SK-N-SH (cell line): ENCODE measurements around the gene TM6SF1. TPM values are rescaled to one million over a fixed set of nuclear protein-coding genes. Genes with fewer than 3 reads are reported as not detected.

Experiments
- CTCF ChIA-PET: fragments of 300-600, 350-600 bp; formaldehyde crosslinking; extraction: SDS; loops from one replicate; lab custom pipeline; 2021; lab: Yijun Ruan, JAX
- POLR2A ChIA-PET: fragments of 350-600 bp; sonication (Branson Sonifier 250); formaldehyde crosslinking; extraction: SDS; loops from one replicate; lab custom pipeline; 2020; ENCODE audit warnings: antibody characterized with exemption, inconsistent platforms; lab: Yijun Ruan, JAX
- DNase-seq: peaks from one replicate; pipeline ENCODE4 v3.0.0; 2012
- H2AFZ ChIP-seq: fragments of 200-600 bp; sonication (generic); 2 replicates; pipeline ENCODE4 v1.8.1; 2016; ENCODE audit warnings: antibody characterized with exemption, mild to moderate bottlenecking, low read depth
- H3F3A ChIP-seq: fragments of 200-600 bp; sonication (generic); replicated peaks from 2 replicates; pipeline ENCODE3; 2016; ENCODE audit warnings: antibody characterized with exemption, mild to moderate bottlenecking; ENCODE audit not compliant: insufficient read depth
- H3K27ac ChIP-seq, 2 experiments: fragments of 200-500 bp in 1 of 2; fragments of 200-600 bp in 1 of 2; sonication (Bioruptor generic) in 1 of 2; sonication (generic), shearing (Covaris generic) in 1 of 2; 2 replicates each; pipeline versions ENCODE4 v1.5.1 to v1.6.1; 2014 to 2016; ENCODE audit warnings: low read depth in 2 of 2, inconsistent platforms in 1 of 2, low read length in 1 of 2, mild to moderate bottlenecking in 1 of 2, mixed read lengths in 1 of 2
- H3K27me3 ChIP-seq: fragments of 200-600 bp; sonication (generic), shearing (Covaris generic); 2 replicates; pipeline ENCODE4 v1.6.1; 2016; ENCODE audit warnings: mixed run types; ENCODE audit not compliant: insufficient read depth
- H3K36me3 ChIP-seq, 2 experiments: fragments of 200-500 bp in 1 of 2; fragments of 200-600 bp in 1 of 2; sonication (Bioruptor generic) in 1 of 2; sonication (generic) in 1 of 2; replicated peaks in 1 of 2; 2 replicates each; pipeline versions ENCODE3 to v1.5.1; 2014 to 2016; ENCODE audit warnings: low read length in 1 of 2, mild to moderate bottlenecking in 1 of 2; ENCODE audit not compliant: insufficient read depth in 2 of 2, control insufficient read depth in 1 of 2
- H3K4me1 ChIP-seq, 2 experiments: fragments of 200-500 bp in 1 of 2; fragments of 200-600 bp in 1 of 2; sonication (Bioruptor generic) in 1 of 2; sonication (generic), shearing (Covaris generic) in 1 of 2; 2 replicates each; pipeline versions ENCODE4 v1.5.1 to v1.6.1; 2014 to 2016; ENCODE audit warnings: low read depth in 1 of 2, low read length in 1 of 2, mixed run types in 1 of 2; ENCODE audit not compliant: insufficient read depth in 2 of 2, control insufficient read depth in 1 of 2
- H3K4me2 ChIP-seq: fragments of 200-600 bp; sonication (generic), shearing (Covaris generic); 2 replicates; pipeline ENCODE4 v1.6.1; 2017; ENCODE audit warnings: mixed run types
- H3K4me3 ChIP-seq, 2 experiments: fragments of 200-500 bp in 1 of 2; fragments of 200-600 bp in 1 of 2; sonication (Bioruptor generic) in 1 of 2; sonication (generic), shearing (Covaris generic) in 1 of 2; 2 replicates each; pipeline versions ENCODE4 v1.5.1 to v1.8.1; 2014 to 2016; ENCODE audit warnings: low read depth in 2 of 2, inconsistent platforms in 1 of 2, low read length in 1 of 2, mild to moderate bottlenecking in 1 of 2, mixed read lengths in 1 of 2, moderate library complexity in 1 of 2
- H3K79me2 ChIP-seq: fragments of 200-600 bp; sonication (generic); 2 replicates; pipeline ENCODE4 v1.8.1; 2017; ENCODE audit warnings: mild to moderate bottlenecking; ENCODE audit not compliant: insufficient read depth
- H3K9ac ChIP-seq: fragments of 200-600 bp; sonication (generic); 2 replicates; pipeline ENCODE4 v1.6.1; 2017; ENCODE audit warnings: mixed run types
- H3K9me2 ChIP-seq: fragments of 200-600 bp; sonication (generic); 2 replicates; pipeline ENCODE4 v1.6.1; 2017; ENCODE audit warnings: mixed run types
- H3K9me3 ChIP-seq: fragments of 200-600 bp; sonication (generic); 2 replicates; pipeline ENCODE4 v1.6.1; 2017; ENCODE audit warnings: mixed run types, mild to moderate bottlenecking, moderate library complexity
- H4K20me1 ChIP-seq: fragments of 200-600 bp; sonication (generic); 2 replicates; pipeline ENCODE4 v1.6.1; 2017; ENCODE audit warnings: mild to moderate bottlenecking, mixed run types; ENCODE audit not compliant: insufficient read depth
- CHD2 ChIP-seq: fragments of 150-350 bp; IDR thresholded peaks from 2 replicates; pipeline ENCODE4 v1.6.1; 2018; ENCODE audit warnings: low read length; ENCODE audit not compliant: partially characterized antibody
- EZH2phosphoT487 ChIP-seq: fragments of 200-600 bp; sonication (generic); IDR thresholded peaks from 2 replicates; pipeline ENCODE4 v1.6.1; 2017; ENCODE audit warnings: low read depth, mixed run types, mild to moderate bottlenecking, antibody characterized with exemption, moderate library complexity, borderline replicate concordance
- FOSL2 ChIP-seq: IDR thresholded peaks from 2 replicates; pipeline ENCODE4 v1.4.0; 2012; ENCODE audit warnings: low read depth, mild to moderate bottlenecking, moderate library complexity, borderline replicate concordance
- GATA2 ChIP-seq: sonication (generic); formaldehyde crosslinking; IDR thresholded peaks from 2 replicates; pipeline ENCODE4 v1.5.0; 2020; ENCODE audit warnings: mild to moderate bottlenecking, missing genetic modification reagents
- JUND ChIP-seq: IDR thresholded peaks from 2 replicates; pipeline ENCODE4 v1.4.0; 2012
- POLR2AphosphoS5 ChIP-seq: IDR thresholded peaks from 2 replicates; pipeline ENCODE4 v1.6.1; 2012; ENCODE audit warnings: low read depth, low read length
- RAD21 ChIP-seq: IDR thresholded peaks from 2 replicates; pipeline ENCODE4 v1.6.1; 2012; ENCODE audit warnings: mild to moderate bottlenecking, low read length
- RCOR1 ChIP-seq: fragments of 150-350 bp; IDR thresholded peaks from 2 replicates; pipeline ENCODE4 v1.6.1; 2017; ENCODE audit warnings: antibody characterized with exemption, low read length
- SMC3 ChIP-seq: IDR thresholded peaks from 2 replicates; pipeline ENCODE4 v1.6.1; 2012; ENCODE audit warnings: low read depth, low read length, improper control_type of control experiment
- WGBS: methylation state at CpG from one replicate; pipeline ENCODE4 v1.1.6; 2017; ENCODE audit warnings: low lambda C conversion rate; 5-methylcytosine and 5-hydroxymethylcytosine counted together
- polyA plus RNA-seq, 3 experiments: library from polyadenylated mRNA; depleted of rRNA; stranded (reverse); fragments of >200 nt; gene quantifications; 2 replicates each; pipeline ENCODE4 v1.2.3, GENCODE V29; 2012
- TF ChIP-seq, protein P1 (sequence below): IDR thresholded peaks from 2 replicates; pipeline ENCODE4 v1.4.0; 2012; ENCODE audit warnings: low read depth, borderline replicate concordance
- TF ChIP-seq, protein P2 (sequence below): IDR thresholded peaks from 2 replicates; pipeline ENCODE4 v1.4.0; 2012; ENCODE audit warnings: low read depth, borderline replicate concordance
- TF ChIP-seq, protein P3 (sequence below): IDR thresholded peaks from 2 replicates; pipeline ENCODE4; 2012
- TF ChIP-seq, protein P4 (sequence below): IDR thresholded peaks from 2 replicates; pipeline ENCODE4 v1.6.1; 2012; ENCODE audit warnings: mild to moderate bottlenecking, low read depth, low read length, moderate library complexity

TM6SF1 gene
- polyA plus RNA-seq, 1 of the 3 experiments (the other 2 are of a cell fraction), result 0.12 TPM

DNA sequence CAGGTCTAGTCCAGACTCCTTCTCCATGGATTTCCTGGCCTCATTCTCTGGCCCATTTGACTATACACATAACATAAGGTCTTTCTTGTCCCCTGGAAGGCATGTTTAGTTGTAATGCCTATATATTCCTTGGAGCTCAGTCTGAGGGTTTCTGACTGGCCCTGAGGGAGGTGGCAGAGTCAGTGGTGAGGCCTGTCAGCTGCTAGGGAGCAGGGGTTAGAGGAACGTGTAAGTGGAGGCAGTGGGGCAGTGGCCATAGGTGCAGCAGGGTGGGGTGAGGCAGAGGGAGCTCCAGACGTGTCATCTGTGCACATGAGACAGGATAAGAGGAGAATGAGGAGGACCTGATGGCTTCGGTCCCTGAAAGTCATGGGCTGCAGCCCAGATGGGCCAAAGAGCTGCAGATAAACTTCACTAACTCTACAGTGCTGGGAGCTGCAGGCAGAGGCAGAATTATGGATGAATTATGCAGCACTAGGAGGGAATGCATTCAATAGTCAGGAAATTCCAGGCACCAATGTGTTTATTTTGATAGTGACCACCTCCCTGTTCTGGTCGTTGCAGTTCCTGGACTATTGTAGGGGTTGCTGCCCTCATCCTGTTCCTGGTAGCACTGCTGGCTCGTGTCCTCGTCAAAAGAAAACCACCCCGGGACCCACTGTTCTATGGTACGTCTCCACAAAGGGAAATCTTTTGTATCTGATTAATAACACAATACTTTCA lies 4.9 kb downstream of the TM6SF1 start:
- ChIA-PET CTCF (no interaction called here), POLR2A (no interaction called here)
- H3K36me3 ChIP-seq, result no peaks in the 10 kb centered on the region
- H2AFZ ChIP-seq, result no peak overlapping the region
- H3K79me2 ChIP-seq, result no peaks in the 10 kb centered on the region
- H3K27me3 ChIP-seq, result peaks cover 8% of the 10 kb centered on the region; the same call in 1 of the 2 replicates
- no peak for DNase-seq
- H3K9ac ChIP-seq, result no peak overlapping the region
- no peak for TF ChIP-seq POLR2AphosphoS5
- TF ChIP-seq EZH2phosphoT487, result no peak
- no peak for TF ChIP-seq FOSL2
- no peak for TF ChIP-seq RAD21
- no peak for TF ChIP-seq JUND
- TF ChIP-seq, protein P1, sequence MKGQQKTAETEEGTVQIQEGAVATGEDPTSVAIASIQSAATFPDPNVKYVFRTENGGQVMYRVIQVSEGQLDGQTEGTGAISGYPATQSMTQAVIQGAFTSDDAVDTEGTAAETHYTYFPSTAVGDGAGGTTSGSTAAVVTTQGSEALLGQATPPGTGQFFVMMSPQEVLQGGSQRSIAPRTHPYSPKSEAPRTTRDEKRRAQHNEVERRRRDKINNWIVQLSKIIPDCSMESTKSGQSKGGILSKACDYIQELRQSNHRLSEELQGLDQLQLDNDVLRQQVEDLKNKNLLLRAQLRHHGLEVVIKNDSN, result no peak
- TF ChIP-seq, protein P2, sequence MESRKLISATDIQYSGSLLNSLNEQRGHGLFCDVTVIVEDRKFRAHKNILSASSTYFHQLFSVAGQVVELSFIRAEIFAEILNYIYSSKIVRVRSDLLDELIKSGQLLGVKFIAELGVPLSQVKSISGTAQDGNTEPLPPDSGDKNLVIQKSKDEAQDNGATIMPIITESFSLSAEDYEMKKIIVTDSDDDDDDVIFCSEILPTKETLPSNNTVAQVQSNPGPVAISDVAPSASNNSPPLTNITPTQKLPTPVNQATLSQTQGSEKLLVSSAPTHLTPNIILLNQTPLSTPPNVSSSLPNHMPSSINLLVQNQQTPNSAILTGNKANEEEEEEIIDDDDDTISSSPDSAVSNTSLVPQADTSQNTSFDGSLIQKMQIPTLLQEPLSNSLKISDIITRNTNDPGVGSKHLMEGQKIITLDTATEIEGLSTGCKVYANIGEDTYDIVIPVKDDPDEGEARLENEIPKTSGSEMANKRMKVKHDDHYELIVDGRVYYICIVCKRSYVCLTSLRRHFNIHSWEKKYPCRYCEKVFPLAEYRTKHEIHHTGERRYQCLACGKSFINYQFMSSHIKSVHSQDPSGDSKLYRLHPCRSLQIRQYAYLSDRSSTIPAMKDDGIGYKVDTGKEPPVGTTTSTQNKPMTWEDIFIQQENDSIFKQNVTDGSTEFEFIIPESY, result no peak
- TF ChIP-seq, protein P3, sequence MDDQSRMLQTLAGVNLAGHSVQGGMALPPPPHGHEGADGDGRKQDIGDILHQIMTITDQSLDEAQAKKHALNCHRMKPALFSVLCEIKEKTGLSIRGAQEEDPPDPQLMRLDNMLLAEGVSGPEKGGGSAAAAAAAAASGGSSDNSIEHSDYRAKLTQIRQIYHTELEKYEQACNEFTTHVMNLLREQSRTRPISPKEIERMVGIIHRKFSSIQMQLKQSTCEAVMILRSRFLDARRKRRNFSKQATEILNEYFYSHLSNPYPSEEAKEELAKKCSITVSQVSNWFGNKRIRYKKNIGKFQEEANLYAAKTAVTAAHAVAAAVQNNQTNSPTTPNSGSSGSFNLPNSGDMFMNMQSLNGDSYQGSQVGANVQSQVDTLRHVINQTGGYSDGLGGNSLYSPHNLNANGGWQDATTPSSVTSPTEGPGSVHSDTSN, result no peak
- peaks cover 0 to 10% of the 10 kb centered on the region in 2 experiments; a peak in 1 of 4 replicates for H3K4me1 ChIP-seq
- H3K4me3 ChIP-seq, result no peak overlapping the region
- H3F3A ChIP-seq, result peaks cover 5% of the 10 kb centered on the region
- WGBS, result 74% methylated on average over 8 of the region's 8 CpGs
- H4K20me1 ChIP-seq, result no peaks in the 10 kb centered on the region
- no peak overlapping the region for H3K27ac ChIP-seq
- H3K4me2 ChIP-seq, result no peak overlapping the region
- H3K9me2 ChIP-seq, result no peaks in the 10 kb centered on the region
- no peaks in the 10 kb centered on the region for H3K9me3 ChIP-seq

DNA sequence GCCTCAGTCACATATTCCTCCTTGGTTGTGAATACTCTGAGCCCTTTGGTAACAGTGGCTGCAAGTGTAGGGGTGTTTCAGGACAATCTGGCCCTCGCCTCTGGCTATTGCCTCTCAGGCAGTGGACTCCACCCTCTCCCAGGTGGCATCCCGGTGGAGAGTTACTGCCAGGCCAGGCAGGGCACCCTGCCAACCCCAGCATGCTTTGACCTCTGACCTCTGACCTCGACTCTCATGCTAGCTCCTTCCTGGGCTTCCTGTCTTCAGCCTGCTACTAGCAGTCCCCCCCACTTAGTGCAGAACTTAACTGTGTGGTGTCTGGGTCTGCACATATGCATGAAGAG lies 5.5 kb downstream of the TM6SF1 start:
- WGBS, result 61% methylated on average over 3 of the region's 3 CpGs

More for the DNA sequence above, 5.5 kb downstream of the TM6SF1 start:
- ChIA-PET POLR2A (no interaction called here), CTCF (no interaction called here)
- Histone ChIP-seq H3K4me2 (no peak overlapping the region), H3K9me3 (no peaks in the 10 kb centered on the region), H3K4me1 (peaks cover 0 to 7% of the 10 kb centered on the region in 2 experiments; a peak in 1 of 4 replicates), H3K27me3 (peaks cover 3% of the 10 kb centered on the region; the same call in 1 of the 2 replicates), H3K9ac (no peak overlapping the region), H3K4me3 (no peak overlapping the region), H3F3A (peaks cover 5% of the 10 kb centered on the region), H3K9me2 (no peaks in the 10 kb centered on the region), H2AFZ (no peak overlapping the region), H3K27ac (no peak overlapping the region), H3K79me2 (no peaks in the 10 kb centered on the region), H3K36me3 (no peaks in the 10 kb centered on the region), H4K20me1 (no peaks in the 10 kb centered on the region)
- no peak for DNase-seq
- TF ChIP-seq RCOR1 (no peak), CHD2 (no peak), JUND (no peak), GATA2 (CRISPR knock-in tag) (no peak), SMC3 (no peak), EZH2phosphoT487 (no peak)
- TF ChIP-seq, protein P4, sequence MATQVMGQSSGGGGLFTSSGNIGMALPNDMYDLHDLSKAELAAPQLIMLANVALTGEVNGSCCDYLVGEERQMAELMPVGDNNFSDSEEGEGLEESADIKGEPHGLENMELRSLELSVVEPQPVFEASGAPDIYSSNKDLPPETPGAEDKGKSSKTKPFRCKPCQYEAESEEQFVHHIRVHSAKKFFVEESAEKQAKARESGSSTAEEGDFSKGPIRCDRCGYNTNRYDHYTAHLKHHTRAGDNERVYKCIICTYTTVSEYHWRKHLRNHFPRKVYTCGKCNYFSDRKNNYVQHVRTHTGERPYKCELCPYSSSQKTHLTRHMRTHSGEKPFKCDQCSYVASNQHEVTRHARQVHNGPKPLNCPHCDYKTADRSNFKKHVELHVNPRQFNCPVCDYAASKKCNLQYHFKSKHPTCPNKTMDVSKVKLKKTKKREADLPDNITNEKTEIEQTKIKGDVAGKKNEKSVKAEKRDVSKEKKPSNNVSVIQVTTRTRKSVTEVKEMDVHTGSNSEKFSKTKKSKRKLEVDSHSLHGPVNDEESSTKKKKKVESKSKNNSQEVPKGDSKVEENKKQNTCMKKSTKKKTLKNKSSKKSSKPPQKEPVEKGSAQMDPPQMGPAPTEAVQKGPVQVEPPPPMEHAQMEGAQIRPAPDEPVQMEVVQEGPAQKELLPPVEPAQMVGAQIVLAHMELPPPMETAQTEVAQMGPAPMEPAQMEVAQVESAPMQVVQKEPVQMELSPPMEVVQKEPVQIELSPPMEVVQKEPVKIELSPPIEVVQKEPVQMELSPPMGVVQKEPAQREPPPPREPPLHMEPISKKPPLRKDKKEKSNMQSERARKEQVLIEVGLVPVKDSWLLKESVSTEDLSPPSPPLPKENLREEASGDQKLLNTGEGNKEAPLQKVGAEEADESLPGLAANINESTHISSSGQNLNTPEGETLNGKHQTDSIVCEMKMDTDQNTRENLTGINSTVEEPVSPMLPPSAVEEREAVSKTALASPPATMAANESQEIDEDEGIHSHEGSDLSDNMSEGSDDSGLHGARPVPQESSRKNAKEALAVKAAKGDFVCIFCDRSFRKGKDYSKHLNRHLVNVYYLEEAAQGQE, result no peak
